Measurements from ENCODE around the gene AKT3. TPM values are rescaled to one million over a fixed set of nuclear protein-coding genes. Genes with fewer than 3 reads are reported as not detected.

AKT3 gene
- total and polyA plus RNA-seq, 7 donors = 2.1 to 105 (median 66.4) TPM

GRCh38 chr1:243701872-243702271, 148.2 kb downstream of the AKT3 start:
- no peak for DNase-seq
- no peak for TF ChIP-seq POLR2AphosphoS5 (IDR thresholded peaks at IDR 0.05)
- TF ChIP-seq POLR2A (IDR thresholded peaks at IDR 0.05) = no peak
- Histone ChIP-seq H3K36me3 (no peaks in the 10 kb centered on the region), H3K4me3 (no peak overlapping the region), H3K27me3 (no peaks in the 10 kb centered on the region), H3K4me1 (no peaks in the 10 kb centered on the region), H3K9me3 (no peaks in the 10 kb centered on the region), H3K27ac (no peak overlapping the region)
- 84 to 95% methylated on average over 3 of the region's 3 CpGs for WGBS, 2 donors
- intact Hi-C loops (cut with DNase I) = no loop called here

DNA sequence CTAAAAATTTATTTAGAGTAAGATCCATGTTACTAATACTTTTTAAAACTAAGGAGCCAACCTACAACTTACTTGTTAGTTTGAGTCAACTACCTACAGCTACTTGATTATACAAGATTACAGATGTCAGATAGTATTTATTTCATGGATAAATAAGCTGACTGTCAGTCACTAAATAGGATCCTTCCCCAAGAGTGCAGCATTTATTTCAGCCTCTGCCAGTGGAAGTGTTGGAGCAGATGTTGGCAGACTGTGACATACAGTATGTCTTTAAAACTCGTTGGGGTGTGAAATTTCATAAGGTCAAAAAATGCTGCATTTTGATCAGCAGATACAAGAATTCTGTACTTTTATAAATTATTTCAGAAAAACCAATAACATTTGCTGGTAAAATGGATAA, 156.2 kb downstream of the AKT3 start:
- TF ChIP-seq EP300 (IDR thresholded peaks at IDR 0.05) = no peak
- TF ChIP-seq POLR2AphosphoS5 (IDR thresholded peaks at IDR 0.05) = no peak
- no peak for TF ChIP-seq CTCF (IDR thresholded peaks at IDR 0.05)
- no peak for TF ChIP-seq POLR2A (IDR thresholded peaks at IDR 0.05)
- Histone ChIP-seq H3K36me3 (peaks cover 0 to 5% (median 0%) of the 10 kb centered on the region in 4 donors), H3K27me3 (no peaks in the 10 kb centered on the region), H3K27ac (no peak overlapping the region), H3K4me1 (peaks cover 0 to 10% (median 0%) of the 10 kb centered on the region in 4 donors), H3K9me3 (no peaks in the 10 kb centered on the region), H3K4me3 (no peak overlapping the region)
- intact Hi-C loops (cut with DNase I) = no loop called here
- WGBS, 2 donors = 45 to 71% methylated on average over 1 of the region's 1 CpG
- DNase-seq = no peak

DNA sequence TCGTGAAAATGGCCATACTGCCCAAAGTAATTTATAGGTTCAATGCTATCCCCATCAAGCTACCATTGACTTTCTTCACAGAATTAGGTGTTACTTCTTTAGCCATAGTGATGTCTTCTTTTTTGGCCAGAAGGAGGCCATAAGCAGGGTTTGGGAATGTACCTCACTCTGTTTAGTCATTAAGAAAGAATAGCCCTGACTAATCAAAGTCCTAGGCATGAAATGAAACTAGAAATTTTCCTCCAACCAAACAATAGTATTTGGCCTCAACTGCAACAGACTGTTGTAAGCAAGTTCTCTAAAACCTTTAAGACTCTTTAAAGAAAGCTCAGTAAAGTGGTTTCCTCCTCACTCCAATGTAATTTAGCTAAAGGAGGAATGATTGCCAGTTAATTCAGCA, 163.9 kb downstream of the AKT3 start:
- no peak for TF ChIP-seq POLR2A (IDR thresholded peaks at IDR 0.05)
- TF ChIP-seq EP300 (IDR thresholded peaks at IDR 0.05) = no peak
- no peak for TF ChIP-seq POLR2AphosphoS5 (IDR thresholded peaks at IDR 0.05)
- TF ChIP-seq CTCF (IDR thresholded peaks at IDR 0.05) = no peak
- peaks cover 0 to 6% (median 0%) of the 10 kb centered on the region in 4 donors for H3K4me1 ChIP-seq
- no peaks in the 10 kb centered on the region for H3K27me3 ChIP-seq
- no peak for DNase-seq
- intact Hi-C loops (cut with DNase I) = no loop called here
- H3K27ac ChIP-seq = no peak overlapping the region
- no peak overlapping the region for H3K4me3 ChIP-seq
- 92 to 97% methylated on average over 1 of the region's 1 CpG for WGBS, 2 donors
- peaks cover 0 to 16% (median 3%) of the 10 kb centered on the region in 4 donors for H3K36me3 ChIP-seq
- no peaks in the 10 kb centered on the region for H3K9me3 ChIP-seq

DNA sequence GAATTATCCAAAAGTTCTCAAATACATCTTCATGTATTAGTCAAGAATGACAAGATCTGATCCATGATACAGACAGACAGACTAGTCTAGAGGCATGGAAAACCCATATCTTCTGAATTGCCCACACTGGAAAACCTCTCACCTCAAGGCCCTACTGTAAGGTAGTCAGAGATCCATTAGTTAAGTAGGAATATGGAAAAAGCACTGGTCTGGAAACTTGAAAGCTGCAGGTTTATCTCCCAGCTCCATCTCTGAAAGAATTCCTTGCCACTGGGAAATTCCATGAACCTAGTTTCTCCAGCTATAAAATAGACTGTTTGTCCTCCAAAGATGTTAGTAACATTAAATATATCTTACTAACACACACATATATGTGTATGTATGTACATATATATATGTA, 169.2 kb downstream of the AKT3 start:
- intact Hi-C loops (cut with DNase I) = no loop called here
- Histone ChIP-seq H3K4me3 (no peak overlapping the region), H3K9me3 (no peaks in the 10 kb centered on the region), H3K4me1 (no peaks in the 10 kb centered on the region), H3K27ac (no peak overlapping the region), H3K27me3 (no peaks in the 10 kb centered on the region), H3K36me3 (peaks cover 0 to 8% (median 0%) of the 10 kb centered on the region in 4 donors)
- TF ChIP-seq POLR2A (IDR thresholded peaks at IDR 0.05) (no peak), EP300 (IDR thresholded peaks at IDR 0.05) (no peak), CTCF (IDR thresholded peaks at IDR 0.05) (no peak), POLR2AphosphoS5 (IDR thresholded peaks at IDR 0.05) (no peak)
- no peak for DNase-seq

GRCh38 chr1:243672539-243673074, 177.4 kb downstream of the AKT3 start:
- intact Hi-C loops (cut with DNase I) = no loop called here
- Histone ChIP-seq H3K9me3 (no peaks in the 10 kb centered on the region), H3K27ac (no peak overlapping the region), H3K4me3 (no peak overlapping the region), H3K4me1 (peaks cover 0 to 15% (median 4%) of the 10 kb centered on the region in 4 donors), H3K27me3 (no peaks in the 10 kb centered on the region), H3K36me3 (no peaks in the 10 kb centered on the region)
- TF ChIP-seq POLR2AphosphoS5 (IDR thresholded peaks at IDR 0.05) = no peak
- no peak for TF ChIP-seq EP300 (IDR thresholded peaks at IDR 0.05)
- TF ChIP-seq POLR2A (IDR thresholded peaks at IDR 0.05) = no peak
- no peak for TF ChIP-seq CTCF (IDR thresholded peaks at IDR 0.05)
- no peak for DNase-seq
- 60 to 80% methylated on average over 3 of the region's 3 CpGs for WGBS, 2 donors

All from sigmoid colon (tissue), 7 donors.